ENCODE measurements around the gene LIX1L. TPM values are rescaled to one million over a fixed set of nuclear protein-coding genes. Genes with fewer than 3 reads are reported as not detected.
A peak's percentile ranks its signal among the peaks of the same experiment; 100 is the strongest.

The LIX1L gene
- total RNA-seq, 2 experiments from 2014 or later = 49.5 to 57.5 TPM

DNA sequence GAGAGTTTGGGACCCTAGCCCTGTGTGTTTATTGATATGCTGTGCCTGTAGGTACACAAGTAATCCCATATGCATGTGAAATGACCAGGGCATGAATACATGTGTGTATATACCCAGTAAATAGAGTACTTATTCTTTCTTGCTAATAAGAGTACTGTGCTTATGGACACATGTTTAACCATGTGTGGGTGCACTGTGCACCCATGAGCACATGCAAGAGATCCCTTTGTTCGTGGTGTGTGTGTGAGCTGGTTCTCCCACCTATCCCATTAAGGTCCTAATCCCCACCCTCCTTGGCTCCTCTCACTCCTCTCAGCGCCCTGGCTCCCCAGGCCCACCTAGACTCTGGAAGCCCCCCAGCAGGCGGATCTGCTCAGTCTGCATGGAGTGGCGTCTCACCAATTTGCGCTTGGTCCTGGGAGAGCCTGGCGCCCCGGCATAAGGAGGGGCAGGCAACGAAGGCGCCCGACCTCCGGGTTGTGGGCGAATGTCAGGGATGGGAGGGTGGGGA lies 2.2 kb upstream of the LIX1L start:
- Mint-ChIP-seq H3K36me3 (ENCODE audit: low read depth) (peaks cover 2% of the 10 kb centered on the region), H3K27me3 (peaks cover 4% of the 10 kb centered on the region), H3K4me1 (peaks cover 77% of the 10 kb centered on the region), H3K4me3 (peak overlapping the region; percentile 14), H3K9me3 (no peaks in the 10 kb centered on the region), H3K27ac (no peak overlapping the region)
- DNase-seq = no peak
- ChIA-PET POLR2A (interaction anchor here (1.1 kb wide), 1 partner anchor 495 kb away, joined by 6 read pairs; no protein-coding TSS in a partner anchor), CTCF (no interaction called here)

DNA sequence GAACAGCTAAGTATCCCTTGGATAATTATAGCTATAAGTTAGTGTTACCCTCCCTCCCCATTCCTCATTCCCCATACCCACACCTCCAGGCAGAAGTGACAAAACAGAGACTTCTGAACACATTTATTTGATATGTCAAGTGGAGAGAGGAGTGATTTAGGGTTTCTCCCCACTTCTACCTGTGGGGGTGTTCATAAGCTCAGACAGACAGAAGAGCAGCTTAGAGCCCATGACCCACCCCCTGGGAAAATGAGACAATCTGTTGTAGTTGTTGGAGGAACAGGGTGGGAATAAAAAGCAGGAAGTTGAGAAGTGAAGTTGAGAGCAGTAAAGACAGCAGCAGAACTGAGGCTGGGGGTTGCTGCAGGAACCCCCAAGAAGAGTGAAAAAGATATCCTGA lies 1.5 kb upstream of the LIX1L start:
- CTCF ChIA-PET = interaction anchor here (1.1 to 2.2 kb wide), 4 partner anchors 18 to 57 kb away, joined by 3 to 7 read pairs (median 4); no protein-coding TSS in a partner anchor
- POLR2A ChIA-PET = interaction anchor here (1.4 kb wide), 1 partner anchor 20 kb away, joined by 3 read pairs; no protein-coding TSS in a partner anchor
- Mint-ChIP-seq H3K9me3 (no peaks in the 10 kb centered on the region), H3K4me3 (no peak overlapping the region), H3K27me3 (peaks cover 4% of the 10 kb centered on the region), H3K4me1 (peaks cover 82% of the 10 kb centered on the region), H3K27ac (no peak overlapping the region), H3K36me3 (ENCODE audit: low read depth) (peaks cover 2% of the 10 kb centered on the region)
- DNase-seq = no peak

DNA sequence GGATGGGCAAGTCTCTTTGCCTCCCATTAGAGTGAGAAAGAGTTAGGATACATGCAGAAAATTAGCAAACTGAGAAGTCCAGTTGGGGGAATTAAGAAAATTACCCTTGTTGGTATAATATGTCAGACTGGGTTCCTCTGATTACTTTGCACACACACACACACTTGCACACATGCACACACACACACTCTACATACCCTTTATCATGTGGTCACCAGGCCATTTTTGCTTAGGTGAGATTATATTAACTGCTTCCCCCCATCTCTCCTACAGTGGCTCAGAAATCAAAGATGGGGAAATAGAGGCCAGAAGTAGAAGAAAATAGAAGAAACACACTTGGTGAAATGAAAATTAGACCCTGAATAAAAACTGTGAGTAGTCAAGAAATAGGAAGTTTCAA lies 917 bp upstream of the LIX1L start:
- DNase-seq = no peak
- no peaks in the 10 kb centered on the region for H3K9me3 Mint-ChIP-seq
- peaks cover 2% of the 10 kb centered on the region for H3K36me3 Mint-ChIP-seq (ENCODE audit: low read depth)
- H3K4me1 Mint-ChIP-seq = peaks cover 82% of the 10 kb centered on the region
- ChIA-PET CTCF (interaction anchor here (0.8 to 2.2 kb wide), 8 partner anchors 8 to 57 kb away, joined by 3 to 7 read pairs (median 3); partner anchors contain the start of gene PEX11B), POLR2A (interaction anchor here (1.3 to 1.4 kb wide), 2 partner anchors 21 to 31 kb away, joined by 3 to 7 read pairs; partner anchors contain the start of gene RBM8A)
- no peak overlapping the region for H3K4me3 Mint-ChIP-seq
- peaks cover 4% of the 10 kb centered on the region for H3K27me3 Mint-ChIP-seq
- H3K27ac Mint-ChIP-seq = no peak overlapping the region

DNA sequence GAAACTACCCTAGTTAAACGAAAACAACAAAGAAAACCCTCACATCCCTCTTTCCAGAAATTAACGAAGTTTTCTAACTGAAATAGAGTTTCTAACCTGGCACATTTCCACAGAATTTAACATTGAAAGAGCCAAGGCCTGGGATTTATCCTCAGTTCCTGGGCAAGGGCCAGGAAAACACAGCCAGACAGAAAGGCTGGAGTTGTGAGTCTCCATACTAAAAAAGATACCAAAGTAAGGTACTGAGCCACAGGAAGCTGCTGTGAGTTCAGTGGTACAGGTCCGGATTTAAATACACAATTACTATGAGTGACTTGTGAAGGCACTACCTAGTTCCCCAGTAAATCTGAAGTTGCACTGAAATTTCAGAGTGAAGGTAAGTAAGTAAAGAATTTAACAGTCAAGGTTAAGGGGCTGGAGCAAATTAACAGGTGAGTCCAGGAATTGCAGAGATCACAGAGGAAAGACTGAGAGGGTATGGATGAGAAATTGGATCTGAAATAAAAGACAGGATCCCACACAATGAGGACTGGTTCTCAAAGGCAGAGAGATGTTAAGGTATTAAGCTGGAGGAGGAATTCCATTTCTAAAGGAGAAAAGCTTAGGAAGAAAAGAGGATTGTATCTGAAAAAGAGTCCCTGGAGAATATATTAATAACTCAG lies 905 bp downstream of the LIX1L start:
- H3K36me3 Mint-ChIP-seq (ENCODE audit: low read depth) = peaks cover 9% of the 10 kb centered on the region
- H3K27ac Mint-ChIP-seq = peak overlapping the region; percentile 90
- DNase-seq = no peak
- H3K9me3 Mint-ChIP-seq = no peaks in the 10 kb centered on the region
- H3K27me3 Mint-ChIP-seq = peaks cover 4% of the 10 kb centered on the region
- POLR2A ChIA-PET = no interaction called here
- H3K4me3 Mint-ChIP-seq = peak overlapping the region; percentile 79
- peaks cover 77% of the 10 kb centered on the region for H3K4me1 Mint-ChIP-seq
- CTCF ChIA-PET = interaction anchor here (0.6 to 1.3 kb wide), 4 partner anchors 8 to 75 kb away, joined by 3 to 5 read pairs (median 4); no protein-coding TSS in a partner anchor

DNA sequence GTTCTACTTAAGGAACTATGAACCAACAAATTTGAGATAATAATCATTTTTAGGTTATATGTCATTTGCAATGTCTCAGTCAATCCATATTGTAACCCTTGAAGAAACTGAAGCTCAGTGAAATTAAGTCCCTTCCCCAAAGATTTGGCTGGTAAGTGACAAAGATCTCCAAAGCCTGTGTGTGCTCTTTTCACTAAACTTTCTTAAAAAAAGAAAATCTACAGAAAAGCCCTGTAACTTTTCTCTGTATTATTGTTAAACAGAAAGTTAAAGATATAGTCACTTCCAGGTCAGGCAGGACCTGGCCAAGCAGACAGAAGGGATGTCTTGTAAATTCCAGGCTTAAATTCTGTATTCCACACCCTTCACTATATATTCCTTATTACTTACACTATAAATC lies 1.5 kb downstream of the LIX1L start:
- CTCF ChIA-PET = no interaction called here
- Mint-ChIP-seq H3K27ac (peak overlapping the region; percentile 90), H3K36me3 (ENCODE audit: low read depth) (peaks cover 9% of the 10 kb centered on the region), H3K27me3 (peaks cover 4% of the 10 kb centered on the region), H3K4me3 (peak overlapping the region; percentile 79), H3K4me1 (peaks cover 77% of the 10 kb centered on the region), H3K9me3 (no peaks in the 10 kb centered on the region)
- POLR2A ChIA-PET = no interaction called here
- DNase-seq = no peak

DNA sequence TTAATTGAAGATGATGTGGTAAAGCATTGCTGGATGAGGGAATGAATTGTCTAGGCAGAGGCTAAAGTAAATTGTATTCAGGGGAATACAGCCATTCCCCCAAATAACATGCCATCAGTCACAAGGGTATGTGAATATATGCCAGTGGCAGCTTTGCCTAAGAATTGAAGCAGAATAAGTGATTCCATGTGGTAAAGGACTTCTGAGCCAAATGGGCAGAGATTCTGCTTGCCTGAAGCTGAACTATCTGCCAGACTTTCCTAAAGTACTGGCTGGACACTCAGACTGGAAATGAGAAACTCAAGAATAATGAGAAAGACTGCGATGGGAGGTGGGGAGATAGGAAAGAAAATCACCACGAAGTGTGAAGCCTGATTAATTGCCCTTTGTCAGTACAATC lies 2.4 kb downstream of the LIX1L start:
- peaks cover 4% of the 10 kb centered on the region for H3K27me3 Mint-ChIP-seq
- H3K36me3 Mint-ChIP-seq (ENCODE audit: low read depth) = peaks cover 12% of the 10 kb centered on the region
- CTCF ChIA-PET = interaction anchor here (1.0 kb wide), 1 partner anchor 11 kb away, joined by 5 read pairs; no protein-coding TSS in a partner anchor

DNA sequence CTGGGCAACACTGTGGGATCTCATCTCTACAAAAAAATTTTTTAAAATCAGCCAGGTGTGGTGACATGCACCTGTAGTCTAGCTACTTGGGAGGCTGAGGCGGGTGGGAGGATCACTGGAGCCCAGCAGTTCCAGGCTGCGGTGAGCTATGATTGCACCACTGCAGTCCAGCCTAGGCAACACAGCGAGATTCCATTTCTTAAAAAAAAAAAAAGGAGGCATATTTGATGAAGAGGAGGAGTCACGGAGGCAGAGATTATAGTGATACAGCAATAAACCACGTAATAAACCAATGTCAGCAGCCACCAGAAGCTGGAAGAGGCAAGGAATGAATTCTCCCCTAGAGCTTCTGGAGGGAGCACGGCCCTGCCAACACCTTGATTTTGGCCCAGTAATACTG lies 4.0 kb downstream of the LIX1L start:
- H3K4me3 Mint-ChIP-seq = no peak overlapping the region
- H3K36me3 Mint-ChIP-seq (ENCODE audit: low read depth) = peaks cover 18% of the 10 kb centered on the region
- POLR2A ChIA-PET = interaction anchor here (0.7 kb wide), 1 partner anchor 1952 kb away, joined by 4 read pairs; no protein-coding TSS in a partner anchor
- CTCF ChIA-PET = interaction anchor here (0.6 to 1.9 kb wide), 4 partner anchors 12 to 44 kb away, joined by 3 to 8 read pairs (median 4); partner anchors contain the start of gene RBM8A
- no peaks in the 10 kb centered on the region for H3K9me3 Mint-ChIP-seq
- DNase-seq = no peak
- H3K27me3 Mint-ChIP-seq = no peaks in the 10 kb centered on the region
- H3K27ac Mint-ChIP-seq = no peak overlapping the region
- H3K4me1 Mint-ChIP-seq = peaks cover 75% of the 10 kb centered on the region

More for the DNA sequence above, 2.4 kb downstream of the LIX1L start:
- Mint-ChIP-seq H3K9me3 (no peaks in the 10 kb centered on the region), H3K4me3 (peak overlapping the region; percentile 11), H3K4me1 (peaks cover 80% of the 10 kb centered on the region), H3K27ac (no peak overlapping the region)
- POLR2A ChIA-PET = interaction anchor here (0.5 kb wide), 1 partner anchor 17 kb away, joined by 3 read pairs; no protein-coding TSS in a partner anchor
- no peak for DNase-seq

DNA sequence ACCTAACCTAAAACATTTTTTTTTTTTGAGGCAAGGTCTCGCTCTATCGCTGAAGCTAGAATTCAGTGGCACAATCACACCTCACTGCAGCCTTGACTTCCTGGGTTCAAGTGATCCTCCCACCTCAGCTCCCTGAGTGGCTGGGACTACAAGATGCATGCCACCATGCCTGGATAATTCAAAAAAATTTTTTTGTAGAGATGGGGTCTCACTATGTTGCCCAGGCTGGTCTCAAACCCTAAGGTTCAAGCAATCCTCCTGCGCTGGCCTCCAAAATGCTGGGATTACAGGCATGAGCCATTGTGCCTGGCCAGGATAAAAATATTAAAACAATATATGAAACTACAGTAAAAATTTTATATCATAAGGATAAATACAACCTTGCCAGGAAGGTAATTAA lies 4.9 kb downstream of the LIX1L start:
- no peak overlapping the region for H3K4me3 Mint-ChIP-seq
- no peak for DNase-seq
- ChIA-PET POLR2A (no interaction called here), CTCF (no interaction called here)
- H3K27ac Mint-ChIP-seq = no peak overlapping the region
- H3K27me3 Mint-ChIP-seq = no peaks in the 10 kb centered on the region
- no peaks in the 10 kb centered on the region for H3K9me3 Mint-ChIP-seq
- H3K36me3 Mint-ChIP-seq (ENCODE audit: low read depth) = peaks cover 18% of the 10 kb centered on the region
- peaks cover 66% of the 10 kb centered on the region for H3K4me1 Mint-ChIP-seq

DNA sequence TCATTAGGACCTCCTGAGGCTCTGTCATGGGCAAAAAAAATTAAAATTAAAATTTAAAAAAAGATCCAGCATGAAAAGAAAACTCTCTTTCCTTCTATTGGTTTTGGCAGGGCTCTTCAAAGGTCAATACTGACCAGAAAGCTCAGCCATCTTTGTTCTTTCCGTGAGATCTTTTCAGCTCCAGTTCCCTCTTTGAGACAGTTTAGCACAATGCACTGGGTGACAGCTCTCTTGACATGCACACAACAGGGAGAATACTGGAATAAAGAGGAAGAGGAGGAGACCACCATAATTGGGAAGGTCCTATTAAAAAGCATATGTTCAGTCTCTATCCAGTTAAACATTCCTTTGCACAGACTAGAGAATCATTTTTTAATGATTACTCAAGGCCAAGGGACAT lies 6.3 kb downstream of the LIX1L start:
- CTCF ChIA-PET = no interaction called here
- no peak for DNase-seq
- Mint-ChIP-seq H3K9me3 (no peaks in the 10 kb centered on the region), H3K36me3 (ENCODE audit: low read depth) (peaks cover 23% of the 10 kb centered on the region), H3K27ac (no peak overlapping the region), H3K4me1 (peaks cover 60% of the 10 kb centered on the region), H3K27me3 (no peaks in the 10 kb centered on the region), H3K4me3 (no peak overlapping the region)
- POLR2A ChIA-PET = no interaction called here

DNA sequence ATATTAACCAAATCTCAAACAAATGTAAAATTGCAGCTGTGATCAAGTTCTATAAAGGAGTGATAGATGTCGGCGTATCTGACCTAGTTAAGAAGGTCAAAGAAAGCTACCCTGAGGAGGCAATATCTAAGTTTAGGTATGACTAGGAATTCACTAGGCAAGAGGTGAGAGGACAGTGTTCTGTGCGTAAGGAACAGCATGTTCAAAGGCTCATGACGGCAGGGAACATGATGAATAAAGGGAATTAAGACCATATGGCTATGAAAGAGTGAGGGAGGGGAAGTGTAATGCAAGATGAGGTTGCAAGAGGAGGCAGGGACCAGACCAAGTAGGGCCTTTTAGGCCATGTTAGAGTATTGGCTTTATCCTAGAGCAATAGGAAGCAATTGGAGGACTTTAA lies 8.6 kb downstream of the LIX1L start:
- peaks cover 38% of the 10 kb centered on the region for H3K4me1 Mint-ChIP-seq
- H3K36me3 Mint-ChIP-seq (ENCODE audit: low read depth) = peaks cover 29% of the 10 kb centered on the region
- no peak for DNase-seq
- H3K27me3 Mint-ChIP-seq = no peaks in the 10 kb centered on the region
- no peak overlapping the region for H3K27ac Mint-ChIP-seq
- H3K9me3 Mint-ChIP-seq = no peaks in the 10 kb centered on the region
- POLR2A ChIA-PET = no interaction called here
- CTCF ChIA-PET = interaction anchor here (1.2 kb wide), 1 partner anchor 8 kb away, joined by 3 read pairs; the partner anchor contains the start of gene LIX1L
- no peak overlapping the region for H3K4me3 Mint-ChIP-seq

DNA sequence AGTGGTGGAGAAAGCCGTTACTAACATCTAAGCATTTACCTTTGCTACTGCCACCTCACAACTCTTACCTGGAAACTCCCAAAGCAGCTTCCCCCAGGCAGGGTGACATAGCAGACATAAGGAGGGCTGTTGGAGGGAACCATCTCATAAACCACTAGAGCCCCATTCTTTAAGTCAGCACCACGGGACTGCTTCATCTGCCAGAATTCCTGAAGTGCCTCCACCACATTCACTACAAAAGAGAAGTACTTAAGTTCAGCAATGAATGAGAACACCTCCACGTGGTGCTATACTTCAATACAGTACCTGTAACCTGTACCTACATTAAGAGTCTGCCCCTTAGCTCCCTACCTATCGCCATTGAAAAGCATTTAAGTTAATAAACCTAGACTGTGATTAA lies 10.3 kb downstream of the LIX1L start:
- no peak for DNase-seq
- Mint-ChIP-seq H3K27me3 (no peaks in the 10 kb centered on the region), H3K9me3 (no peaks in the 10 kb centered on the region), H3K4me1 (peaks cover 29% of the 10 kb centered on the region), H3K4me3 (no peak overlapping the region), H3K27ac (no peak overlapping the region), H3K36me3 (ENCODE audit: low read depth) (peaks cover 32% of the 10 kb centered on the region)
- ChIA-PET POLR2A (no interaction called here), CTCF (no interaction called here)

DNA sequence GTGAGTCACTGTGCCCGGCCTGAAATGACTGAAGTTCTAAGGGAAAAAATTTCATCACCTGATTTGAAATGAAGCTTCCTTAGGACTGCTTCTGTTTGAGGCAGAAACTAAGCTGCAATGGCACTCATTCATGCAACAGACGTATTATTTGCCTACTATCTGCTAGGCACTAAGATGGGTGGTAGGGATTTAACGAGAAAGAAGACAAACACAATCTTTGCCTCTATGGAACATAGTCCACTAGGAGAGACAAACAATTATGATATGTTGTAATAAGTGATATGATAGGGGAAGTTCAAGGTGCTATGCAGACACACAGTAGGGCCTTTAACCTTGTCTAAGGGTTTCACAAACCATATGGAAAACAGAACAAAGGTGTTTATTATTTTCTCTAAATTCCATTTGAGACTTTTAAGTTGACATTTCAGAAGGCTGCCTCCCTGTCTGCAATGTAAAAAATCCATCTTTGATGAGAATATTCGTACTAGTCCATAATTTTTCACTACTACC lies 11.3 kb downstream of the LIX1L start:
- no peak overlapping the region for H3K4me3 Mint-ChIP-seq
- ChIA-PET POLR2A (no interaction called here), CTCF (no interaction called here)
- no peak overlapping the region for H3K27ac Mint-ChIP-seq
- no peak for DNase-seq
- H3K4me1 Mint-ChIP-seq = peaks cover 22% of the 10 kb centered on the region
- H3K9me3 Mint-ChIP-seq = no peaks in the 10 kb centered on the region
- no peaks in the 10 kb centered on the region for H3K27me3 Mint-ChIP-seq
- H3K36me3 Mint-ChIP-seq (ENCODE audit: low read depth) = peaks cover 38% of the 10 kb centered on the region

DNA sequence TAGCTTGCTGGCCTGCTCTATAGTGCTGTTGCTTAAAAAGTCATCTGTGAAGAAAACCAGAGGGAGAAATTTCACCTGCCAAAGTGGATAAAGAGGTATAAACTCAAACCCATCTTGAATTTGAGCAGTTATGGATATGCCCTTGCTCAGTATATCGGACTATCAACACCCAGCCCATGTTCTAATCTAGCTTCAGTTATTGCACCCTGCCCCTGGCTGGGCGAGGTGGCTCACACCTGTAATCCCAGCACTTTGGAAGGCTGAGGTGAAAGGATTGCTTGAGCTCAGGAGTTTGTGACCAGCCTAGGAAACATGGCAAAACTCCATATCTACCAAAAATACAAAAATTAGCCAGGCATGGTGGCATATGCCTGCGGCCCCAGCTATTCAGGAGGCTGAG lies 13.3 kb downstream of the LIX1L start:
- Mint-ChIP-seq H3K4me1 (peaks cover 6% of the 10 kb centered on the region), H3K4me3 (no peak overlapping the region), H3K9me3 (no peaks in the 10 kb centered on the region), H3K27me3 (no peaks in the 10 kb centered on the region), H3K36me3 (ENCODE audit: low read depth) (peaks cover 38% of the 10 kb centered on the region), H3K27ac (no peak overlapping the region)
- CTCF ChIA-PET = interaction anchor here (0.7 to 1.5 kb wide), 4 partner anchors 10 to 49 kb away, joined by 3 to 5 read pairs (median 3); partner anchors contain the start of genes ANKRD34A, LIX1L and POLR3GL
- POLR2A ChIA-PET = no interaction called here
- DNase-seq = no peak
